Activated naive CD8-positive, alpha-beta T cell treated with anti-CD3 and anti-CD28 coated beads, Interleukin-2, amount 10 ng/mL, durations not matched to agents 7 days and 5 days (primary cell): Measurements from ENCODE around the gene PPP1R12C. TPM values are rescaled to one million over a fixed set of nuclear protein-coding genes. Genes with fewer than 3 reads are reported as not detected.

Experiments
- ATAC-seq: fragments of 150-1000 bp; cut with Tn5 transposase; one replicate; pipeline ENCODE4 v1.10.0; 2021; ENCODE audit warnings: low read depth, moderate library complexity
- POLR2A ChIA-PET: fragments of 350-600 bp; sonication (Branson Sonifier 250); formaldehyde crosslinking; loops from one replicate; lab custom pipeline; 2021; ENCODE audit warnings: antibody characterized with exemption; lab: Charles Lee
- DNase-seq: peaks from one replicate; pipeline ENCODE4 v3.0.0; 2021
- H3K27ac Mint-ChIP-seq: one replicate; pipeline ENCODE4 v1.8.0; 2022; ENCODE audit warnings: mild to moderate bottlenecking, mixed read lengths
- H3K27me3 Mint-ChIP-seq: one replicate; pipeline ENCODE4 v1.8.0; 2022; ENCODE audit warnings: mild to moderate bottlenecking, moderate library complexity, mixed read lengths
- H3K36me3 Mint-ChIP-seq: one replicate; pipeline ENCODE4 v1.8.0; 2021; ENCODE audit warnings: mild to moderate bottlenecking, mixed read lengths
- H3K4me1 Mint-ChIP-seq: one replicate; pipeline ENCODE4 v1.8.0; 2021; ENCODE audit warnings: mixed read lengths
- H3K4me3 Mint-ChIP-seq: one replicate; pipeline ENCODE4 v1.8.0; 2022; ENCODE audit warnings: mild to moderate bottlenecking, moderate library complexity, mixed read lengths
- H3K9me3 Mint-ChIP-seq: one replicate; pipeline ENCODE4 v1.8.0; 2021; ENCODE audit warnings: mixed read lengths
- total RNA-seq, 2 experiments: library from RNA; stranded (reverse); gene quantifications; one replicate each; pipeline ENCODE4 v1.2.3, GENCODE V29; 2021

Gene PPP1R12C
- total RNA-seq, 2 experiments from 2014 or later: 147 to 157 TPM

DNA sequence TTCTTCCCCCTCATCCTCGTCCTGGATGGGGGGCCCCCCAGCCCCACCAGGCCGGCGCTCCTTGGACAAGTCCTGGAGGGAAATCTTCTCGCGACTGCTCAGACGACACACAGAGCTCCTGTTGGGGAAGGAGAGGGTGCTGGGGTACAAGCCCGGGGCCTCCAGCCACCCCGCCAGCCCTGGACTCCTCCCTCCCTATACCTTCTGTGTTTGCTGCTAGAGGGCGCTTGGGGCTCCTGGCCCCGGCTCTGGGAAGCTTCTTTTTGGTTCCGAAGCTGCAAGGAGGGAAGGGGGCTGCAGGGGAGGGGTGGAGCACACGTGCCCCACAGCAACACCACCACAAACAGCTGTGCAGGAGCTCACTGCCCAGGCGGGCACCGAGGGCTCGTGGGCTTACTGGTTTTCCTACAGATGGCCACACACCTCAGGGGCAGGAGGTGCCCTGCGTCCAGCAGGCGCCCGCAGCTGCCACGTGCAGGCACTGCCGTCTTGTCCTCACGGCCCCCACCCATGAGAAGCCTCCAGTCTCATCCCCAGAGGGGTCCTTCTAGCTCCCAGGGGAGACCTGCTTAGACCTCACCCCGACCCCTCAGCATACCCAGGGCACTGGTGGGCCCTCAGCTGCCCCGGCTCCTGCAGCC is 21.3 kb downstream of the PPP1R12C start:
- POLR2A ChIA-PET: no interaction called here
- Mint-ChIP-seq H3K4me3 (no peak overlapping the region), H3K4me1 (no peaks in the 10 kb centered on the region), H3K27ac (no peak overlapping the region), H3K27me3 (no peaks in the 10 kb centered on the region), H3K36me3 (peaks cover 5% of the 10 kb centered on the region), H3K9me3 (no peaks in the 10 kb centered on the region)
- DNase-seq: no peak
- ATAC-seq: no peak

DNA sequence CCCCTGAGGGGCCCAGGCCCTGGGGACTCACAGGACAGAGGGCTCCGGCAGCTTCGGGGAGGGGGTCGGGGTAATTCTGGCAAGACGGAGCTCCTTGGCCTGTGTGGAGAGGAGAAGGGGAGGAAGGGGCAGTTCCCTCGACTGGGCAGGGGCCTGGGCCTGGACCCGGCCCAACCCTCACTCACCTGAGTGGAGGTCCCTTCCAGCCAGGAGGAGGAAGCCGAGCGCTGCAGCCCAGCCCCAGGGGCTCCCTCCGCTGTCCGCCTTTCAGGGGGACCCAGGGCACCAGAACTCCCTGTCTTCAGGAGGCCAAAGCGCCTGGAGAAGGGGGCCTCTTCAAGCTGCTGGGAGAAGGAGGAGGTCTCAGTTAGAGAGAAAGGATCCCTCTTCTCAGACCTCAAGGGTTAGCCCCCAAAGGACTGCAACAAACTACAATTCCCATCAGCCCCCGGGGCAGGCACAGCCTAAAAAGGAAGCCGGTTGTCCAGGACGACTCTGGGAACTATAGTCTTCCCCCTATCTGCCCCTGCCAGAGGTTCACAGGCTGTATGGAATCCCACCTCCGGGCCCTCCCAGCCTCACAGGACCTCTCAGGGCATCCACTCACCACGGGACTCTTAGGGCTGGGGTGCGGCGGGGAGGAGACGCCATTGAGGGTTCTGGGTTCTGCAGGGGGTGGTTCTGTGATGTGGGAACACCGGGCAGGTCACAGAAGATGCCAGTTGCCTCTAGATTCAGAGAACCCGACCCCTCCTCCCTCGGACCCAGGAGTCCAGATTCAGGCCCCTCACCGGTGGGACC is 22.0 kb downstream of the PPP1R12C start:
- POLR2A ChIA-PET: no interaction called here
- Mint-ChIP-seq H3K27ac (no peak overlapping the region), H3K4me3 (no peak overlapping the region), H3K27me3 (no peaks in the 10 kb centered on the region), H3K4me1 (no peaks in the 10 kb centered on the region), H3K36me3 (peaks cover 5% of the 10 kb centered on the region), H3K9me3 (no peaks in the 10 kb centered on the region)
- ATAC-seq: no peak
- no peak for DNase-seq

DNA sequence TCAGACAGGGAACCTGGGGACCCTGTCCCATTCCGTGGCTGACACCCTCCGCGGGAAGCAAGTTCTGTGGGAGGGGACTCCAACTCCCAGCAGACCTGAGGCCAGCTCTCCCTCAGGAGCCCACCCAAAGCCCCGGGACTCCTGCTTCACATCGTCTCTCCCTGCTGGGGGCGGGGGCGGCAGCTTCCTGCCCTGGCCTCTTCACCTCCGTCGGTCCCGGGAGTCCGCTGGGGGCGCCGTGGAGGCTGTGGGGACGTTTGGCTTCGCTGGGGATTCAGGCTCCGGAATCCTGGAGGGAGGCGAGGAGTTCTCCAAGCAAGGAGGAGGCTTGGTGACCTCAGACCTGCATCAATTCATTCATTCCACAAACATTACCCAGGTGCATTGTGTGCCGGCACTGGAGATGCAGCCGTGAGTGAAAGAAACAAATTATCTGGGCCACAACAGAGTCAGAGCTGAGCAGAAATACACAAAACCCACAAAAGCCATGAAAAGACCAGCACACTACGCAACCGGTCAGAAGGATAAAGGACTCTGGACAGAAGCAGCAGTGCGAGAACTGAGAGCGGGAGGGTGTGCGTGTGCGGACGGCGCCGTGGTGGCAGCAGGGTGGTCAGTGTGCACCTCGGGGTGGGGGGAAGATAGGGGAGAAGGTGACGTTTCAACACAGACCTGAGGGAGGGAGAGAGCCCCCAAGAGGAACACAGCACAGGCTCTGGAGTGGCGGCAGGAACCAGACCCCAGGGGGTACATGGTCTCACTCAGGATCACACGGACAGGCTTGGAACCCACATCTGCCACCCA is 22.8 kb downstream of the PPP1R12C start:
- no peak for DNase-seq
- Mint-ChIP-seq H3K9me3 (no peaks in the 10 kb centered on the region), H3K4me3 (no peak overlapping the region), H3K36me3 (peaks cover 5% of the 10 kb centered on the region), H3K4me1 (peaks cover 2% of the 10 kb centered on the region), H3K27ac (no peak overlapping the region), H3K27me3 (no peaks in the 10 kb centered on the region)
- POLR2A ChIA-PET: no interaction called here
- no peak for ATAC-seq

DNA sequence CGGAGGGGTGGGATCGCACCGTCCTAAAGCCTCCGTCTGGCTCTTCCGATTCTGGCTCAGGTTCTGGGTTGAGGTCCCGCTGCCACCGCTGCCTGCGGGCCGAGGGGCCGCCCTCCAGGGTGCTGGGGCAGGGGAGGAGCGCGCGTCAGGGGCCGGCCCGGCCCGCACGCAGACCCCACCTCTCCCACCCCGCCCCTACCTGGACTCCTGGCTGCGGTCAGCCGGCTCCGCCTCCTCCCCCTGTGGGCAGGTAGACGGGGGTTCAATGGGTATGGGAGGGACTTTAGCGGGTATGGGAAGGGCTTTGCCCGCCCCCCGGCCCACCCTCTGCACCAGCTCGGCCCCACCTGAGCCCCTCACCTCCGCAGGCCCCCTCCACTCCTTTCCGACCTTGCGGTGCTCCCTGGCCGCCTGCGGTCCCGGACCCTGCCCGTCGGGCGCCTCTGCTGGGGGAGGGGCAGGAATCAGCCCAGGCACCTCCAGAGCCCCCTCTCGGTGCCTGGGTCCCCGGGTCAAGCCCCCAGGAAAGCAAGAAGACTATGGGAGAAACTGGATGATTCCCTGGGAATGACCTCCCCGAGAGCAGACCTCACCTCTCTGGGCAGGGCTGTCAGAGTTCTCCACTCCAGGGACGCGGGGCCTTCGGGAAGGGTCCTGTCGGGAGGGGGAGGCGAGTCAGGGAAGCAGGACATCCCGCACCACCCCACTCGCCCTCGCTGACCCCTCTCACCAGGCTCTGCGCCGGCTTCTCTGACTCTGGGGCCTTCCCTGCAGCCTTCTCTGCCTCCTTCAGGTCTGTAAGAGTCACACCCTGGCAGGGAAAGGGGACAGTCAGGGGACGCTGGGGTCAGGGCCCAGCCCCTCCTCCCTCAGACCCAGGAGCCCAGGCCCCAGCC is 24.8 kb downstream of the PPP1R12C start:
- H3K27ac Mint-ChIP-seq: no peak overlapping the region
- no peak for ATAC-seq
- H3K27me3 Mint-ChIP-seq: peaks cover 12% of the 10 kb centered on the region
- H3K36me3 Mint-ChIP-seq: peaks cover 12% of the 10 kb centered on the region
- H3K4me3 Mint-ChIP-seq: no peak overlapping the region
- no peaks in the 10 kb centered on the region for H3K9me3 Mint-ChIP-seq
- POLR2A ChIA-PET: no interaction called here
- peaks cover 15% of the 10 kb centered on the region for H3K4me1 Mint-ChIP-seq
- DNase-seq: no peak

DNA sequence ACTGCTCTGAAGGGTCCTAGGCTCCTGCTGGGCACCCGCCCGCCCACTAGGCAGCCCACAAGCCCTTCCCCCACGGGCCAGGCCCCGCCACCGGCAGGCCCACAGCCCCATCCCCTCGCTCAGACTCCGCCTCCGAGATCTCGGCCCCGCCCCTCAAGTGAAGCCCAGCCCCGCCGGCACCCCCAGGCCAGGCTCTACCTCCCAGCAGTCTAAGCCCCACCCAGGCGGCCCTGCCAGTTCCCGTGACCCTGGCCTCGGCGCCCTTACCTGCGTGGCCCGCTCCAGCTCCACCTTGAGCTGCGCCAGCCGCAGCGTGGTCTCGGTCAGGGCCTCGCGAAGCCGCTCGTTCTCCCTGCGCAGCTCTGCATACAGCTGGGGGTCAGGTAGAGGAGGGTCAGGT is 25.5 kb downstream of the PPP1R12C start:
- ATAC-seq (no peak), DNase-seq (no peak)
- POLR2A ChIA-PET: no interaction called here
- H3K9me3 Mint-ChIP-seq: no peaks in the 10 kb centered on the region
- peaks cover 20% of the 10 kb centered on the region for H3K4me1 Mint-ChIP-seq
- peaks cover 11% of the 10 kb centered on the region for H3K36me3 Mint-ChIP-seq
- peaks cover 18% of the 10 kb centered on the region for H3K27me3 Mint-ChIP-seq
- no peak overlapping the region for H3K4me3 Mint-ChIP-seq
- H3K27ac Mint-ChIP-seq: no peak overlapping the region

DNA sequence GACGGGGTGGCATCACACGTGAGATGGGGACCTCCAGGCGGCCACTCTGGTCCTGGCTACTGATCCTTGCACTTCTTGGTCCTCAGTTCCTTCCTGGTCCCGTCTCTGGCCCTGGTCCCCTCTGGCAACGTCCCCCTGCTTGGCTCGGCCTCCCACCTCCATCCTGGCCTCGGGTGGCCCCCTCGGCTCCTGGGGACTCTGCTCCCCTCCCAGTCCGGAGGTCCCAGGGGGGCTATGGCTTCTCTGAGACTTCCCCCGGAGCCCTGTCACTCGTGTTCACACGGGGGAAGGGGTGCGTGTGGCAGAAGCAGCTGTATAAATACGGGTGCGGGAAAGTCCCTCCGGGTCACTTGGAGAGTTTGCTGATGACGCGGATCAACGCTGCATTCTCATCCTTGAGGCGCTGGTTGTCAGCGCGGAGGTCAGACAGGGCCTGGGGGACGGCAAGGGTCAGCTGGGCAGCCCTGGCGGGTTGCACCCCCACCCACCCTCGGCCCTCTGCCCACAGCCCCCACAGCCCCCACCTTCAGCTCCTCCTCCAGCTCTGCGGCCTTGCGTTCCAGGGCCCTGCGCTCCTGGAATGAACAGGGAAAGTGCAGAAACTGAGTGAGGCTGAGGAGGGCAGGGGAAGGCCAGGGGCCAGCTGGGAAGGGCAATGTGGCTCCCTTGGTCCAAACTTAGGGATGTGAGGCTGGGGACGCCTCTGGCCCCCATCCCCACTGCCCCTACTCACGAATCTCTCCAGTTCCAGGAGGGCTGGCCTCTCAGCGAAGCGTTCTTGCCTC is 26.1 kb downstream of the PPP1R12C start:
- H3K27me3 Mint-ChIP-seq: peaks cover 20% of the 10 kb centered on the region
- POLR2A ChIA-PET: no interaction called here
- no peaks in the 10 kb centered on the region for H3K9me3 Mint-ChIP-seq
- DNase-seq: no peak
- peaks cover 20% of the 10 kb centered on the region for H3K4me1 Mint-ChIP-seq
- no peak overlapping the region for H3K4me3 Mint-ChIP-seq
- peaks cover 11% of the 10 kb centered on the region for H3K36me3 Mint-ChIP-seq
- no peak overlapping the region for H3K27ac Mint-ChIP-seq
- no peak for ATAC-seq

DNA sequence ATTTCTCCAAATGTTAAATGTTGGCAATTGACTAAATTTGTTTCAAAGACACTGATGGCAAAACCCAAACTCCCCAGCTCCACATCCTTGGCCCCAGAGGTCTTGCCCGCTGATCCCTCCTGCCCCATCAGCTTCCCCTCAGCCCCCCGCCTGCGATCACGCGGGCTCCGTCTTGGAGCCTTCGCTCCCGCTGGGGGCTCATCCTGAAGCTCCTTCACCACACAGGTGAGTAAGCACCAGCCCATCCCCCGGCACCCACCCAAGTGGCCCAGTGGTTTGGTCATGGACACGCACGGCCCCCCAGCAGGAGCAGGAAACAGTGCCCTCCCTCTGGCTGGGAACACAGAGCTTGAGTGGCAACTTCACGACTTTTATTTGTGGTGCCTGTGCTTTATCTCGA is 26.9 kb downstream of the PPP1R12C start:
- no peaks in the 10 kb centered on the region for H3K9me3 Mint-ChIP-seq
- POLR2A ChIA-PET: no interaction called here
- peaks cover 11% of the 10 kb centered on the region for H3K36me3 Mint-ChIP-seq
- ATAC-seq: no peak
- H3K27me3 Mint-ChIP-seq: peaks cover 27% of the 10 kb centered on the region
- no peak overlapping the region for H3K27ac Mint-ChIP-seq
- no peak for DNase-seq
- H3K4me1 Mint-ChIP-seq: peaks cover 20% of the 10 kb centered on the region
- H3K4me3 Mint-ChIP-seq: no peak overlapping the region

DNA sequence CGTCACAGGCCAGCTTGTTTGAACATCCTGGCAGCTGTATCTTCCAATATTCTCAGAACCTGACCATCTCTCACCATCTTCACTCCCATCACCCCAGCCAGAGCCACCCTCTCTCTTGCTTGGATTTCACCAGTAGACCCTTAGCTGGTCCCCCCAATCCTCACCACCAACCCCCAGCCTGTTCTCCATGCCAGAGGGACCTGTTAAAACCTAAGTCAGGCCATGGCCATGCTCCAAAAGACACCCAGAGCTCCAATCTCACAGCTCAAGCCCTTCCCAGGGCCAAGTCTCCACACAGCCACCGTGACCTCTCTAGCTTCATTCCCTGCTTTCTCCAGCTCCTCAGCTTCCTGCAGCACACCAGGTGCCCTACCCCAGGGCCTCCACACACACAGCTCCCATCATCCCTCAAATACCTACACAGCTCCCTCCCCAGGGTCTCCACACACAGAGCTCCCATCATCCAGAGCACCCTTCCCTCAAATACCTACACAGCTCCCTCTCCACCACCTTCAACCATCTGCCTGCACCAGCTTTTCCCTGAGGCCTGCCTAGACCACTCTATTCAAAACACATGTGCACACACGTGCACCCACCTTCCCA is 28.0 kb downstream of the PPP1R12C start:
- ATAC-seq (no peak), DNase-seq (no peak)
- no peaks in the 10 kb centered on the region for H3K9me3 Mint-ChIP-seq
- POLR2A ChIA-PET: interaction anchor here (0.9 to 1.5 kb wide), 2 partner anchors 9 to 28 kb away, joined by 4 to 7 read pairs; partner anchors contain the start of gene PPP1R12C
- H3K27ac Mint-ChIP-seq: peak overlapping the region; percentile 1
- no peak overlapping the region for H3K4me3 Mint-ChIP-seq
- peaks cover 7% of the 10 kb centered on the region for H3K36me3 Mint-ChIP-seq
- peaks cover 20% of the 10 kb centered on the region for H3K4me1 Mint-ChIP-seq
- peaks cover 35% of the 10 kb centered on the region for H3K27me3 Mint-ChIP-seq

DNA sequence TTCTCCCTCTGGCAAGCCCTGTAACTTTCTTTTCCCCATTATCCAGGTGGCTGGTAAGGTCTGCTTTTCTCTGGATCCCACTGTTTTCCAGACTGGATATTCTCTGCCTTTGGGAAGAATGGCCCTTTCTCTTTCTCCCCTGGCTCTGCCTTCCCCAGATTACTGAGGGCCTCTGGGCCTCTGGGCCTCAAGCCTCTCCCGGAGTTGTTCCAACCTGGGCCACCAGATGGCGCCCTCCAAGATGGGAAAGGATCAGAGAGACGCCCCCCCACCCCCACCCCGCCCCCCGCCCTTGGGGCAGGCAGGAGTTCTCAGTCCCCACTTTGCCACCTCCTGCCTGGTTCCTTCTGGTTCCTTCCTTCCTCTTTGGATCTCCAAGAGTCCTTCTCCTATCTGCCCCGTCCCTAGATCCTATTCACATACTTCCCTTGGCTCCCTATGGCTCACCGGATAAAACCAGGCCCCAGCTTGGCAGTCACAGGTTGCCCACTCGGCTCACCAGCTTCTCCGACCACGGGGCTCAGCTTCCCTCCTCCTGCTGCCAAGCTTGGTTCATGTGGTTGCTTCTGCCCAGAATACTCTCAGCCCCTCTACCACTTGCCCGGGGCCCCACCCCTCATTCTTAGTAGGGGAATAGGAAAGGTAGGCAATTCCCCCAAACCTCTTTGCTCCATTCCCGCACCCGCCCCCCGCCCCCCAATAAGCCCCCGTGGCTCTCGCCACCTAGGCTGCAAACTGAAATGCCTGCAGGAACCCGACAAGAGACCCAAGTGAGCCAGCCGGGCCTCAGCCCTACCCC is 28.7 kb downstream of the PPP1R12C start:
- Mint-ChIP-seq H3K4me3 (peak overlapping the region; percentile 3), H3K36me3 (peaks cover 7% of the 10 kb centered on the region), H3K9me3 (no peaks in the 10 kb centered on the region), H3K27ac (no peak overlapping the region), H3K27me3 (peaks cover 41% of the 10 kb centered on the region), H3K4me1 (peaks cover 20% of the 10 kb centered on the region)
- DNase-seq (peak; percentile 84), ATAC-seq (peak; percentile 24)
- POLR2A ChIA-PET: interaction anchor here (0.7 to 1.5 kb wide), 3 partner anchors 8 to 634 kb away, joined by 3 to 7 read pairs (median 4); partner anchors contain the start of gene PPP1R12C

DNA sequence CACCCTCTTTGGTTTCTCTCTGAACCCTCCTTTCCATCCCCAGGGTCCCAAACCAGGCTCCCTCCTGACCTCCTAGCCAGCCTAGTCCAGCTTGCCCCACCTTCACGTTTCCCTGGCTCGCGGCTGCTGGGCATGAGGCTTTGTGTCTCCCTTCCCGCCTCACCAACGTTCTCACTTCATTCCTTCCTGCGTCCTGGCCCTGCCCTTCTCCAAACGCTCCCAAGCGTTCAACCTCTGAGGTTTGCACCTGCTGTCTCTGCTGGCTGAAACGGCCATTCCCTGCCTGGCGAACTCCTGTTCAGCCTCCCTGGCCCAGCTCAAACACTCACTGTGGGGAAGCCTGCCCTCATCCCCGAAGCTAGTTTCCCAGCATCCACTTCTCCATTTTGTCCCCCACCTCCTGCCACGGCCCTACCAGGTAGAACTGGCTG is 29.4 kb downstream of the PPP1R12C start:
- ATAC-seq (no peak), DNase-seq (no peak)
- Mint-ChIP-seq H3K4me3 (peak overlapping the region; percentile 14), H3K36me3 (peaks cover 7% of the 10 kb centered on the region), H3K9me3 (no peaks in the 10 kb centered on the region), H3K27me3 (peaks cover 47% of the 10 kb centered on the region), H3K4me1 (peaks cover 20% of the 10 kb centered on the region), H3K27ac (no peak overlapping the region)
- POLR2A ChIA-PET: interaction anchor here (0.7 to 1.5 kb wide), 3 partner anchors 29 to 634 kb away, joined by 3 to 7 read pairs (median 3); partner anchors contain the start of gene PPP1R12C

DNA sequence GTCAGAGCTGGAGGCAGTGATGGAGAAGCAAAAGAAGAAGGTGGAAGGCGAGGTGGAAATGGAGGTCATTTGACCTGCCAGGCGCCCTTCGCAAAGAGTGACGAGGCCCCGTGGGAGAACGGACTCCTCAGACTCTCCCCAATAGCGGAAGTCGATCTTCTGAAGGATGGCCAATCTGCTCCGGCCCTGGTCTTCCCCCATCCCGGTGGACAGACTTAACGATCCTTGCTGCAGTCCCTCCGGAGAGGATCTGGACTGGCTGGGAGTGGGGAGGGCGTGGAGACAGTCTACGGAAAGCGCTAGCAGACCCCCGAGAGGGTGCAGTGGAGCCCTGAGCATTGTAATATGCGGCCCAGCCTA is 29.9 kb downstream of the PPP1R12C start:
- Mint-ChIP-seq H3K27ac (no peak overlapping the region), H3K9me3 (no peaks in the 10 kb centered on the region), H3K4me3 (peak overlapping the region; percentile 53), H3K27me3 (peaks cover 52% of the 10 kb centered on the region), H3K36me3 (peaks cover 7% of the 10 kb centered on the region), H3K4me1 (peaks cover 22% of the 10 kb centered on the region)
- DNase-seq: no peak
- POLR2A ChIA-PET: interaction anchor here (1.2 kb wide), 1 partner anchor 30 kb away, joined by 3 read pairs; the partner anchor contains the start of gene PPP1R12C
- no peak for ATAC-seq
